Activated T-cell treated with anti-CD3 and anti-CD28 coated beads, Interleukin-2, amount 50 U/mL, for 4 hours (primary cell): ENCODE measurements around the gene XPO5. TPM values are rescaled to one million over a fixed set of nuclear protein-coding genes. Genes with fewer than 3 reads are reported as not detected.
"Not testable (repeated sequence)": the region's sequence is repeated elsewhere in the genome, so short reads cannot be mapped to it uniquely, and the experiment has no call there.

Experiments used
- ATAC-seq, 2 donors: fragments of 200-7000 bp; cut with Tn5 transposase; one replicate each; pipeline ENCODE4 v1.10.0; 2021
- DNase-seq: peaks from one replicate; pipeline ENCODE4 v3.0.0-alpha.2; 2020
- H3K27me3 Mint-ChIP-seq: one replicate; pipeline ENCODE4 v1.8.0; 2021; ENCODE audit warnings: low read depth, mixed read lengths
- H3K36me3 Mint-ChIP-seq: one replicate; pipeline ENCODE4 v1.8.0; 2022; ENCODE audit warnings: mixed read lengths; ENCODE audit not compliant: insufficient read depth
- H3K4me1 Mint-ChIP-seq: one replicate; pipeline ENCODE4 v1.8.0; 2021; ENCODE audit warnings: low read depth, mixed read lengths
- H3K4me3 Mint-ChIP-seq: one replicate; pipeline ENCODE4 v1.8.0; 2021; ENCODE audit warnings: mild to moderate bottlenecking, moderate library complexity, mixed read lengths
- H3K9me3 Mint-ChIP-seq: one replicate; pipeline ENCODE4 v1.8.0; 2021; ENCODE audit warnings: mixed read lengths
- total RNA-seq, 3 donors: library from RNA; stranded (reverse); gene quantifications; one replicate each; pipeline ENCODE4 v1.2.1, GENCODE V29; 2021

XPO5 gene
- total RNA-seq, 3 donors from 2014 or later = 116 to 140 (median 120) TPM

DNA sequence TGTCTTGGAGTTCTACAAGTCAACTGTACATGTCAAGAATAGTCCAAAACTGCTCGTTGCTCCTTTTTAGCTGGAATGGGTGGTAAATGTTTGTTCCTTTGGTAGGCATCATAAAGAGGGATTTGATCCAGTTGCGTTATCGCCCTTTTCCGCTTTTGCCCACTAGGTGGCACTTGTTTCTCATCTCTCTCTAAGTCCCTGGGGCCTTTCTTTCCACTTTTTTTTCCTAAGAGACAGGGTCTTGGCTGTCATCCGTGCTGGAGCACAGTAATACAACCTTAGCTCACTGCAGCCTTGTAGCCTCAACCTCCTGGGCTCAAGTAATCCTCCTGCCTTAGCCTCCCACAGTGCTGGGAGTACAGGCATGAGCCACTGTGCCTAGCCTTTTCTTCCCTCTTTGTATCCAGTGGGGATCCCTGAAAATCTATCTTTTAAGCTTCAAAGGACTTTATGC, 32.5 kb upstream of the XPO5 start:
- H3K4me1 Mint-ChIP-seq = peaks cover 2% of the 10 kb centered on the region
- DNase-seq = peak; percentile 46
- H3K4me3 Mint-ChIP-seq = no peak overlapping the region
- no peaks in the 10 kb centered on the region for H3K27me3 Mint-ChIP-seq
- ATAC-seq = no peak
- H3K9me3 Mint-ChIP-seq = no peaks in the 10 kb centered on the region
- peaks cover 19% of the 10 kb centered on the region for H3K36me3 Mint-ChIP-seq

DNA sequence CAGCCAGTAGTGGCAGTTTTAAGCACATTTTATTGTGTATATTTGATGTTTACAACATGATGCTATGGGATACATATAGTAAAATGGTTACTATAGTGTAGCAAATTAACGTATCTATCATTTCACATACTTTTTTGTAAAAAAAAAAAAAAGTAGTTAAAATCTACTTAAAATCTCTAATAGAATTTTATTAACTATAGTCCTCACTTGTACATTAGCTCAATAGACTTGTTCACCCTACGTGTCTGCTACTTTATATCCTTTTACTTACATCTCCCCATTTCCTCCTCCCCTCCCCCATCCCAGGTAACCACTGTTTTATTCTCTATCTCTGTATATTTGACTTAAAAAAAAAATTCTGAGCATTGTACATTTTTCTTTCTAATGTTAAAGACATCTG, 30.2 kb upstream of the XPO5 start:
- H3K27me3 Mint-ChIP-seq = no peaks in the 10 kb centered on the region
- H3K4me3 Mint-ChIP-seq = no peak overlapping the region
- no peaks in the 10 kb centered on the region for H3K9me3 Mint-ChIP-seq
- peaks cover 24% of the 10 kb centered on the region for H3K36me3 Mint-ChIP-seq
- no peak for DNase-seq
- peaks cover 2% of the 10 kb centered on the region for H3K4me1 Mint-ChIP-seq
- ATAC-seq = no peak

DNA sequence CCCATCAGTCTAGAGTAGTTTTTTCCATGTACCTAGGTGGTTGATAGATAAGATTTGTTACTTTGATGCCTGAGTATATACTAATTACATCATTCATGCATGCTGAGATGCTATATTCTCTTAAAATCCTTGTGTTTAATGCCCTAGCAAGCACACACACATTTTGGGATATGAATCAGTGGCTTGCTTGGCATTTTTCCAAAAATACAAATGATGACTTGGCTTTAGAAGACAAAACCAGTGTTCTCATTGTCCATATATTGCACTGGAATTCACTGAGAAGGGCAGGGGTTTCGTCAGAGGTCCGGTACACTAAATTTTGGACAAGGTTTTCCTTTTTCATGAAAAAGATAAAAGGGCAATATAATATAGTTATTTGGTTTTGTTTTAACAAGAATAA, 28.3 kb upstream of the XPO5 start:
- Mint-ChIP-seq H3K4me1 (peaks cover 2% of the 10 kb centered on the region), H3K36me3 (peaks cover 23% of the 10 kb centered on the region), H3K9me3 (no peaks in the 10 kb centered on the region), H3K4me3 (no peak overlapping the region), H3K27me3 (no peaks in the 10 kb centered on the region)
- no peak for ATAC-seq
- DNase-seq = no peak

DNA sequence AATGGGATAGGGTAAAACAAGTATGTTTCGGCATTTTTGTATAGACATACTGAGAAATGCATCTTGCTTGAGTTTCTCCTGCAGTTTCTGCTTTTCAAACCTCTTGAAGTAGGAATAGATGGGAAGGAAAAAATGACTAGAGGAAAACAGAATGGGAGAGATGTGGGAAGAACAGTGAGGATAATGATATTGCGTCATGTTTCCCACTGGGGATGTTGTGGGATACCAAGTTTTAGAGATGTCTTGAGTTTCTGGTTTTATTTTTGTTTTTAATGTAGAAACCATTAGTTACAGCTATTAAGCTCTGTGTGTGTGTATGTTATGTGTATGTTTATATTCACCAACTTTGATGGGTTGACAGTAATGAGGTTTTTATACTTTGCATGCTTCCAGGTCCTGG, 24.8 kb upstream of the XPO5 start:
- H3K36me3 Mint-ChIP-seq = peaks cover 22% of the 10 kb centered on the region
- no peak overlapping the region for H3K4me3 Mint-ChIP-seq
- DNase-seq = no peak

DNA sequence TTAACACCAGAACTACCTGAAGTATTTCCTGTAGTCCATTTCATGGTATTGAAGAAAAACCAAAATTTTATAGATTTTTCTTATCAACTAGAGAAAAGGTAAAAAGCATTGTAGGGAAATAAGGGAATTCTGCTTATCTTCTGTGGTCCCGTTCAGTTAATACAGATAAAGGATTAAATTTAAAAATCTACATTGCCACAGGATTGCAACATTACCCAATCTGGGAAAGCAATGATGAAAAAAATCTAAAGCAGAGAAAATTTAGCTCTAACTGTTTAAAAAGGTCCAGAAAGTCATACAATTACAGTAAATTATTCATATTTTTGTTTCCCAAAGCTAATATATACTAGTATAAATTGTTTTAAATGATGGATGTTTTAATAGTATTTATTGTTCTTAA, 18.1 kb upstream of the XPO5 start:
- H3K27me3 Mint-ChIP-seq = no peaks in the 10 kb centered on the region
- H3K9me3 Mint-ChIP-seq = no peaks in the 10 kb centered on the region
- DNase-seq (no peak), ATAC-seq (no peak)
- H3K36me3 Mint-ChIP-seq = peaks cover 13% of the 10 kb centered on the region
- no peak overlapping the region for H3K4me3 Mint-ChIP-seq
- peaks cover 3% of the 10 kb centered on the region for H3K4me1 Mint-ChIP-seq

More for the DNA sequence above, 24.8 kb upstream of the XPO5 start:
- Mint-ChIP-seq H3K9me3 (no peaks in the 10 kb centered on the region), H3K4me1 (no peaks in the 10 kb centered on the region), H3K27me3 (no peaks in the 10 kb centered on the region)
- no peak for ATAC-seq

DNA sequence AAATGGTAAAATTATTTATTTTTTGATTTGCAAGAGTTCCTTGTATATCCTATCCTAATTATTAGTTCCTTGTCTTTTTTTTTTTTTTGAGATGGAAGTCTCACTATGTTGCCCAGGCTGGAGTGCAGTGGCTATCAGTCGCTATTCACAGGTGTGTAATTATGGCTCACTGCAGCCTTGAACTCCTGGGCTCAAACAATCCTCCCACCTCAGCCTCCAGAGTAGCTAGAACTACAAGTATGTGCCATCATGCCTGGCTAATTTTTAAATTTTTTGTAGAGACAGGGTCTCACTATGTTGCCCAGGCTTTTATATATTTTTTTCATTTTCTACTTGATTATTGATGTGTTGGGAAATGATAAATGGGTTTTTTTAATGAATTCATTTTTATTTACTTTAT, 13.7 kb upstream of the XPO5 start:
- DNase-seq, H3K27me3 Mint-ChIP-seq, H3K4me3 Mint-ChIP-seq, ATAC-seq, H3K9me3 Mint-ChIP-seq: not testable (repeated sequence)
- Mint-ChIP-seq H3K36me3 (peaks cover 28% of the 10 kb centered on the region), H3K4me1 (peaks cover 14% of the 10 kb centered on the region)

DNA sequence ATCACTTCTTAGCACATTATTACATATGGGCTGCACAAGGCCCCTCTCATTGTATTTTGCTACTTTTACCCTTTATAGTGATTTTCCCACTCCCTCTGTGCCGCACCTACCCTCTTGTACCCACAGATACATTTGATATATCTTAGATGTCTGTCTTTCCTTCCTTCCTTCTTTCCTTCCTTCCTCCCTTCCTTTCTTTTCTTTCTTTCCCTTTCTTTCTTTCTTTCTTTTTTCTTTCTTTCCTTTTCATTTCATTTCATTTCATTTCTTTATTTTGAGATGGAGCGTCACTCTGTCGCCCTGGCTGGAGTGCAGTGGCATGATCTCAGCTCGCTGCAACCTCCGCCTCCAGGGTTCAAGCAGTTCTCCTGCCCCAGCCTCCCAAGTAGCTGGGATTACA, 12.4 kb upstream of the XPO5 start:
- peaks cover 39% of the 10 kb centered on the region for H3K36me3 Mint-ChIP-seq
- DNase-seq (no peak), ATAC-seq (no peak)
- H3K4me3 Mint-ChIP-seq = no peak overlapping the region
- H3K4me1 Mint-ChIP-seq = peaks cover 26% of the 10 kb centered on the region
- no peaks in the 10 kb centered on the region for H3K9me3 Mint-ChIP-seq
- no peaks in the 10 kb centered on the region for H3K27me3 Mint-ChIP-seq

DNA sequence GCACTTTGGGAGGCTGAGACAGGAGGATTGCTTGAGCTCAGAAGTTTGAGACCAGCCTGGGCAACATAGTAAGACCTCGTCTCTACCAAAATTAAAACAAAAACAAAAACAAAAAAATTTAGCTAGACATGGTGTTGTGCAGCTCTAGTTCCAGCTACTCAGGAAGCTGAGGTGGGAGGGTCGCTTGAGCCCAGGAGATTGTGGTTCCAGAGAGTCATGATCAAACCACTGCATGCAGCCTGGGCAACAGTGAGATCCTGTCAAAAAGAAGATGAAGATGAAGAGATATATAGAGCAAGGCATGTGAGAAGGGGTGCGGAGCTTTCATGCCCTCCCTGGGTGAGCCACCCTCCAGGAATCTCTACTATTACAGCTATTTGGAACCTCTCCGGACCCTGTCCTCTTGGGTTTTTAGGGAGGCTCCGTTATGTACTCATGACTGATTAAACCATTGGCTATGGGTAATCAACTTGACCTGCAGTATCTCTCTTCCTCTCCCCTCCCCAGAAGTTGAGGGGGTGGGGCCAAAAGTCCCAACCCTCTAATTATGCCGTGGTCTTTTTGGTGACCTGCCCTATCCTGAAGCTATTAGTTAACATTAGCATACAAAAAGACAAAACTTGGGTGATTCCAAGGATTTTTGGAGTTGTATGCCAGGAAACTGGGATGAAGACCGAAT, 9.2 kb upstream of the XPO5 start:
- Mint-ChIP-seq H3K4me1 (peaks cover 23% of the 10 kb centered on the region), H3K9me3 (no peaks in the 10 kb centered on the region), H3K36me3 (peaks cover 37% of the 10 kb centered on the region), H3K4me3 (no peak overlapping the region), H3K27me3 (no peaks in the 10 kb centered on the region)
- peak in 1 of 2 donors; percentile 28 for ATAC-seq
- DNase-seq = no peak

DNA sequence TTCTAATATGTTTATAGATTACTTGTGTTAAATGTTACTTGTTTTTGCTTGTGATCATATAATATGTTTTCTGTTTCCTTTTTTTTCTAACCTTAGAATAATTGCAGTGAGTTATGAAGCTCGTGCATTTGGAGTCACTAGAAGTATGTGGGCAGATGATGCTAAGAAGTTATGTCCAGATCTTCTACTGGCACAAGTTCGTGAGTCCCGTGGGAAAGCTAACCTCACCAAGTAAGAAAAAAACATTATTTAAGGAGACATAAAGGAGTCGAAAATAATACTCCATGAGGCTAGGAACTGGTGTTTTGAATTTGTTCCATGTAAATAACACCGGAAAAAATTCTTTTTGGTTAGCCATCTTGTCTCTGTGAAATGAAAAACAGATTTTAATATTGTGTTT, 7.1 kb upstream of the XPO5 start:
- Mint-ChIP-seq H3K36me3 (peaks cover 36% of the 10 kb centered on the region), H3K4me1 (peaks cover 37% of the 10 kb centered on the region), H3K27me3 (no peaks in the 10 kb centered on the region), H3K4me3 (no peak overlapping the region), H3K9me3 (no peaks in the 10 kb centered on the region)
- ATAC-seq (no peak), DNase-seq (no peak)

DNA sequence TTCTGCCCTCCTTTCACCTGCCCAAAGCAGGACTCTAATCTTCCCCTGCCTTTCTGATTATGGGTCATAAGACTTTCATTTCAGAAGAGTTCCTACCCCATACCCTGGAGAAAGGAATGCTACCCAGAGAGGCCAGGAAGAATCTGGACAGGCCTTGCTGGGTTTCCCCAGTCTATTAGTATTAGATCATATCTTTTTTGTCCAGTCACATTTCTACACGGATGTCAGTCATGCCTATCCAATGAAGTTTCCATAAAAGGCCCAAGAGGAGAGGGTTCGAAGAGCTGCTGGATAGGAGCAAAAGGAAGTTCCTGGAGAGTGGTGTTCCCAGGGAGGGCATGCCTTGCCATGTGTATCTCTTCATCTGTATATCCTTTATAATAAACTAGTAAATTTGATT, 3.3 kb upstream of the XPO5 start:
- Mint-ChIP-seq H3K36me3 (peaks cover 14% of the 10 kb centered on the region), H3K4me3 (no peak overlapping the region), H3K4me1 (peaks cover 34% of the 10 kb centered on the region), H3K9me3 (no peaks in the 10 kb centered on the region), H3K27me3 (no peaks in the 10 kb centered on the region)
- no peak for ATAC-seq
- DNase-seq = no peak

DNA sequence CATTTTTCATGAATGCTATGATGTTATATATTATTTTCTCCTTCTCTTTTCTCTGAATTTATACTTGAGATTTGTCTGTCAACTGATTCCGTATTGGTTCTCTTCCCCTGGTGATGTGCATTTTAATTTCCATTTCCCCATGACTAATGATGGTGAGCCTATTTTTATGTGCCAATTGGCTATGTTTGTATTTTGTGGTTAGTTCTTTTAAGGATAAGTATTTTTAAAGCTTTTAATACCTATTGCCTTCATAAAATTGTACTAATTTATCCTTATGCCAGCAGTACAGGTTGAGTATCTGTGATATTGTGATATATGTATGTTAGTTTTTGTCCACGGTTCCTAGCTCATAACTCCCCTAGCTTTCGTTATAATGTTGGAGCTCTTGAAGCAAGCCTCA, 2.9 kb upstream of the XPO5 start:
- Mint-ChIP-seq H3K4me1 (peaks cover 30% of the 10 kb centered on the region), H3K36me3 (peaks cover 12% of the 10 kb centered on the region), H3K27me3 (no peaks in the 10 kb centered on the region), H3K9me3 (no peaks in the 10 kb centered on the region), H3K4me3 (peak overlapping the region; percentile 41)
- ATAC-seq (no peak), DNase-seq (no peak)

DNA sequence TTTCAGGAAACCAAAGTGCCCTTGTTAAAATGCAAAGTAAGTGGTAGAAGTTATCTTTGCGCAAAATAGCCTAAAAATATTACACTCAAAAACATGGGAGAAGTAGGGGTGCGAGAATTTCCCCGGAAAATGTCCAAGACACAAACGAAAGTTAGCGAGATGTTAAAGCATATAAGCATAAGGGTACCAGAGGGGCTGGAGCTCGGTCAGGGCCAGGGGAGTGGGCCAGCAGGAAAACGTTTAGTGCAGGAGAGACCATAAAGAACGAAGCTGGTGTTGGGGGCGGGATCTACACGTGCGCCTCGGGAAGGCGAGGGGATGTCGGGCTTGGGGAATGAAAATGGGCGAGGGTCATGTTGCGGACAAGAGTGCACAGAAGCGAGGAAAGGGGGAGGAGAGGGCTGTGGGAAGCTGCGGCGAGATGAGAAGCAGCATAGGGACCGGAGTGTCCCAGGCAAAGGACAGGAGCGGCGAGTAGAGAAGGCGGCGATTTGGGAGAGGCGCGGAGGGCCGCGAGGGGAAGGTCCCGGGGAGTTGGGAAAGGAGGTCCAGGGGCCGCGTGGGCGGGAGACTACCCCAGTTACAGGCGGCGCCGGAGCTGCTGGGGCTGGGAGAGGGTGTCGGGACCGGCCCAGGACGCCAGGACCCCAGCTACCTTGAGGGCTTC, 600 bp downstream of the XPO5 start:
- Mint-ChIP-seq H3K36me3 (peaks cover 26% of the 10 kb centered on the region), H3K27me3 (no peaks in the 10 kb centered on the region), H3K4me3 (peak overlapping the region; percentile 97), H3K9me3 (no peaks in the 10 kb centered on the region), H3K4me1 (peaks cover 41% of the 10 kb centered on the region)
- DNase-seq = peak; percentile 31
- ATAC-seq = no peak

DNA sequence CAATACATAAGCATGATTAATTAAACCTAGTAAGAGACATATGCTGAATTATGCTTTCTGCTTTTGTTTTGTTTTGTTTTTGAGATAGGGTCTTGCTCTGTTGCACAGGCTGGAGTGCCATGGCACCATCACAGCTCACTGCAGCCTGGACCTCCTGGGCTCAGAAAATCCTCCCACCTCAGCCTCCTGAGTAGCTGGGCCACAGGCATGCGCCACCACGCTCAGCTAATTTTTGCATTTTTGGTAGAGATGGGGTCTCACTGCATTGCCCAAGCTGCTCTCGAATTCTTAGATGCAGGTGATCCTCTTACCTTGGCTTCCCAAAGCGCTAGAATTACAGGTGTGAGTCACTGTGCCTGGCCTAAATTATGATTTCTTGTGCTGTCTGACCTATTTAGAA, 3.8 kb downstream of the XPO5 start:
- no peak for ATAC-seq
- Mint-ChIP-seq H3K9me3 (no peaks in the 10 kb centered on the region), H3K27me3 (no peaks in the 10 kb centered on the region), H3K4me1 (peaks cover 21% of the 10 kb centered on the region), H3K36me3 (peaks cover 34% of the 10 kb centered on the region), H3K4me3 (no peak overlapping the region)
- DNase-seq = no peak

DNA sequence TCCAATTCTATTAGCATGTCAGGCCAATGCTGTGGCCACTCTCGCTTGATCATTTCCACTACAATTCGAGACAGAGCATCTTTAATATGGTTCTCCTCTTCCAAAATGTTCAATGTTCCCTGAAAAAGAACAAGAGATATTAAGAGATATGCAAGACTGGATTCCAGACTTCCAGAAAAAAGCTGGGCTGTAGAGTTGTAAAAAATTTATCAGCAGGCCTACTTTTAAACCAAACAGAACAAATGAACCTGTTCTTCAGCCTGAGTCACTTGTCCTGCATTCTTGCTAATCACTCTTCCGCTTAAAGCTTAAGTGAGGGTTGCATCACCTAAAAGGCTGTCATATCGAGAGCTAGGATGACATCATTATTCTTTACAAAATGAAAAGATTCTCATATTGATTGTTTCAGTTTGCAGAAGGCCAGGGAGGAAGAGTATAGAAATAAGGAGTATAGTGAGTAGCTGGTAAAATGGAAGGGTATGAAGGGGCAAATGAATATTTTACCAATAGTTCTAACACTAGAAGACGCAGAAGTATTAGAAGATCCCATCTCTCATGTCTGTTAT, 4.9 kb downstream of the XPO5 start:
- Mint-ChIP-seq H3K4me1 (peaks cover 19% of the 10 kb centered on the region), H3K27me3 (no peaks in the 10 kb centered on the region), H3K9me3 (no peaks in the 10 kb centered on the region), H3K36me3 (peaks cover 35% of the 10 kb centered on the region), H3K4me3 (no peak overlapping the region)
- ATAC-seq (peak; percentile 5 to 16), DNase-seq (no peak)

DNA sequence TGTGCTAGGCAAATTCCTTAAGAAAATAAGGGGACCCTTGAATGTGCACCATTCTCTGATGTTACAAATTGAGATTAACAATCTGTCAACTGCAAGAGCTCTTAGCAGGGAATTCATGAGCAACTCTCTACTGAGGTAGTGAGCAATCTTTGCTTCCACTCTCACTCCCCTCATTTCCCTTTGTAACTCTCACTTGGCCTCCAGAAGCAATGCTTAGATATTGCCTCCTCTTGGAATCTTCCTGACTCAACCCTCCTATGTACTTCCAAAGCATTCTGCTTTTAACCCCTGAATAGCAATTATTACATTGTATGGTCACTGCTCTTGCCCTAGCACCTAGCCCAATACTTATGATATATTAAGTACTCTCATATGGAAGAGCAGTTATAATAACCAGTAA, 16.5 kb downstream of the XPO5 start:
- no peak for ATAC-seq
- H3K27me3 Mint-ChIP-seq = no peaks in the 10 kb centered on the region
- H3K4me3 Mint-ChIP-seq = no peak overlapping the region
- no peaks in the 10 kb centered on the region for H3K9me3 Mint-ChIP-seq
- no peaks in the 10 kb centered on the region for H3K4me1 Mint-ChIP-seq
- peaks cover 42% of the 10 kb centered on the region for H3K36me3 Mint-ChIP-seq
- DNase-seq = no peak
